ENCODE data around the gene RAB23. TPM values are rescaled to one million over a fixed set of nuclear protein-coding genes. Genes with fewer than 3 reads are reported as not detected.

The RAB23 gene
- total and polyA plus RNA-seq, 9 of the 15 experiments (the other 6 are each of a cell fraction or from before 2014, with no cell fraction given), result 3.4 to 18.0 (median 9.4) TPM

DNA sequence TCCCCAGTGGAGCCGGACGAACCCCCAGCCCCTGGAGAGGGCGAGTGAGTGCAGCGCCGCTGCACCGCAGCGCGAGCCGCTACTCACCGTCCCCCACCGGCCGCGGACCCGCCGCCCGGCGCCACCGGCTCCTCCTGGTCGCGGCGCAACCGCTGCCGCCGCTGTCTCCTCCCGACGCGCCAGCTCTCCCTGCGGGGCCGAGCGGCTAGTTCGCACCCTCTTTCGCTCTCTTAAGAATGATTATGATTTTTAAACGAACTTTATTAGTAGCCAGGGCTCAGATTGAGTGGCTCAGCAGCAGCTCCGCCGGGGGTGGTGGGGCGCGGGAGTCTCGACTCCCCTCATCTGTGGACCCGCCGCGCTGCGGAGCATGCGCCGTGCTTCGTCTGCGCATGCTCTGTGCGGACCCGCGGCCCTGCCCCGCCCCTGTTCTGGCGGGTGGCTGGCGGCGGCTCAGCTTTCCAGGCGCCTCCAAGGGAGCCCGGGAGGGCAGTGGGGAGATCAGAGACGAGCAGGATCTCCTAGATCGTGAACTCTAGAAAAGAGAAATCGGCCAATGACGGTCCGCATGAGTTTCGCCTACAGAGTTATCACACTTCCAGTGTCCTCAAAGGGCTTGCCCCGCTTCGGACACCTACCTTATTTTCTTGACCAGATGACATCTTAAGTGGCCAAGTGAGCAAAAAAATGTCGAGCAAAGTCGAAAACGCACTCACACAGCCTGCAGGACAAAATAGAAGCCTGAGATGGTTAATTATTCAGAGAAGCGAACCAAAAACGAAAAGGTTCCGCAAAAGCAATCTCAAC lies at the start of gene RAB23 (continued):
- TF ChIP-seq, protein P1, sequence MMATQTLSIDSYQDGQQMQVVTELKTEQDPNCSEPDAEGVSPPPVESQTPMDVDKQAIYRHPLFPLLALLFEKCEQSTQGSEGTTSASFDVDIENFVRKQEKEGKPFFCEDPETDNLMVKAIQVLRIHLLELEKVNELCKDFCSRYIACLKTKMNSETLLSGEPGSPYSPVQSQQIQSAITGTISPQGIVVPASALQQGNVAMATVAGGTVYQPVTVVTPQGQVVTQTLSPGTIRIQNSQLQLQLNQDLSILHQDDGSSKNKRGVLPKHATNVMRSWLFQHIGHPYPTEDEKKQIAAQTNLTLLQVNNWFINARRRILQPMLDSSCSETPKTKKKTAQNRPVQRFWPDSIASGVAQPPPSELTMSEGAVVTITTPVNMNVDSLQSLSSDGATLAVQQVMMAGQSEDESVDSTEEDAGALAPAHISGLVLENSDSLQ (IDR thresholded peaks at IDR 0.05), result no peak
- peak; percentile 82 for TF ChIP-seq RBBP5 (IDR thresholded peaks at IDR 0.05; ENCODE audit: borderline replicate concordance, insufficient read depth, low read length, poor library complexity, severe bottlenecking)
- no peak for TF ChIP-seq ADNP (tag; IDR thresholded peaks at IDR 0.05)
- TF ChIP-seq, protein P2, sequence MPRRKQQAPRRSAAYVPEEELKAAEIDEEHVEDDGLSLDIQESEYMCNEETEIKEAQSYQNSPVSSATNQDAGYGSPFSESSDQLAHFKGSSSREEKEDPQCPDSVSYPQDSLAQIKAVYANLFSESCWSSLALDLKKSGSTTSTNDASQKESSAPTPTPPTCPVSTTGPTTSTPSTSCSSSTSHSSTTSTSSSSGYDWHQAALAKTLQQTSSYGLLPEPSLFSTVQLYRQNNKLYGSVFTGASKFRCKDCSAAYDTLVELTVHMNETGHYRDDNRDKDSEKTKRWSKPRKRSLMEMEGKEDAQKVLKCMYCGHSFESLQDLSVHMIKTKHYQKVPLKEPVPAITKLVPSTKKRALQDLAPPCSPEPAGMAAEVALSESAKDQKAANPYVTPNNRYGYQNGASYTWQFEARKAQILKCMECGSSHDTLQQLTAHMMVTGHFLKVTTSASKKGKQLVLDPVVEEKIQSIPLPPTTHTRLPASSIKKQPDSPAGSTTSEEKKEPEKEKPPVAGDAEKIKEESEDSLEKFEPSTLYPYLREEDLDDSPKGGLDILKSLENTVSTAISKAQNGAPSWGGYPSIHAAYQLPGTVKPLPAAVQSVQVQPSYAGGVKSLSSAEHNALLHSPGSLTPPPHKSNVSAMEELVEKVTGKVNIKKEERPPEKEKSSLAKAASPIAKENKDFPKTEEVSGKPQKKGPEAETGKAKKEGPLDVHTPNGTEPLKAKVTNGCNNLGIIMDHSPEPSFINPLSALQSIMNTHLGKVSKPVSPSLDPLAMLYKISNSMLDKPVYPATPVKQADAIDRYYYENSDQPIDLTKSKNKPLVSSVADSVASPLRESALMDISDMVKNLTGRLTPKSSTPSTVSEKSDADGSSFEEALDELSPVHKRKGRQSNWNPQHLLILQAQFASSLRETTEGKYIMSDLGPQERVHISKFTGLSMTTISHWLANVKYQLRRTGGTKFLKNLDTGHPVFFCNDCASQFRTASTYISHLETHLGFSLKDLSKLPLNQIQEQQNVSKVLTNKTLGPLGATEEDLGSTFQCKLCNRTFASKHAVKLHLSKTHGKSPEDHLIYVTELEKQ (CRISPR knock-in tag; IDR thresholded peaks at IDR 0.05), result no peak
- no peak for TF ChIP-seq NR1H2 (CRISPR knock-in tag; IDR thresholded peaks at IDR 0.05)
- TF ChIP-seq, protein P3, sequence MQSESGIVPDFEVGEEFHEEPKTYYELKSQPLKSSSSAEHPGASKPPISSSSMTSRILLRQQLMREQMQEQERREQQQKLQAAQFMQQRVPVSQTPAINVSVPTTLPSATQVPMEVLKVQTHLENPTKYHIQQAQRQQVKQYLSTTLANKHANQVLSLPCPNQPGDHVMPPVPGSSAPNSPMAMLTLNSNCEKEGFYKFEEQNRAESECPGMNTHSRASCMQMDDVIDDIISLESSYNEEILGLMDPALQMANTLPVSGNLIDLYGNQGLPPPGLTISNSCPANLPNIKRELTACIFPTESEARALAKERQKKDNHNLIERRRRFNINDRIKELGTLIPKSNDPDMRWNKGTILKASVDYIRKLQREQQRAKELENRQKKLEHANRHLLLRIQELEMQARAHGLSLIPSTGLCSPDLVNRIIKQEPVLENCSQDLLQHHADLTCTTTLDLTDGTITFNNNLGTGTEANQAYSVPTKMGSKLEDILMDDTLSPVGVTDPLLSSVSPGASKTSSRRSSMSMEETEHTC (IDR thresholded peaks at IDR 0.05), result no peak
- TF ChIP-seq SOX6 (IDR thresholded peaks at IDR 0.05), result no peak; the same call in 1 of the 2 replicates
- TF ChIP-seq SMAD4 (CRISPR knock-in tag; conservative IDR thresholded peaks at IDR 0.05), result peak; percentile 83; the same call in 1 of the 2 replicates
- TF ChIP-seq, protein P4, sequence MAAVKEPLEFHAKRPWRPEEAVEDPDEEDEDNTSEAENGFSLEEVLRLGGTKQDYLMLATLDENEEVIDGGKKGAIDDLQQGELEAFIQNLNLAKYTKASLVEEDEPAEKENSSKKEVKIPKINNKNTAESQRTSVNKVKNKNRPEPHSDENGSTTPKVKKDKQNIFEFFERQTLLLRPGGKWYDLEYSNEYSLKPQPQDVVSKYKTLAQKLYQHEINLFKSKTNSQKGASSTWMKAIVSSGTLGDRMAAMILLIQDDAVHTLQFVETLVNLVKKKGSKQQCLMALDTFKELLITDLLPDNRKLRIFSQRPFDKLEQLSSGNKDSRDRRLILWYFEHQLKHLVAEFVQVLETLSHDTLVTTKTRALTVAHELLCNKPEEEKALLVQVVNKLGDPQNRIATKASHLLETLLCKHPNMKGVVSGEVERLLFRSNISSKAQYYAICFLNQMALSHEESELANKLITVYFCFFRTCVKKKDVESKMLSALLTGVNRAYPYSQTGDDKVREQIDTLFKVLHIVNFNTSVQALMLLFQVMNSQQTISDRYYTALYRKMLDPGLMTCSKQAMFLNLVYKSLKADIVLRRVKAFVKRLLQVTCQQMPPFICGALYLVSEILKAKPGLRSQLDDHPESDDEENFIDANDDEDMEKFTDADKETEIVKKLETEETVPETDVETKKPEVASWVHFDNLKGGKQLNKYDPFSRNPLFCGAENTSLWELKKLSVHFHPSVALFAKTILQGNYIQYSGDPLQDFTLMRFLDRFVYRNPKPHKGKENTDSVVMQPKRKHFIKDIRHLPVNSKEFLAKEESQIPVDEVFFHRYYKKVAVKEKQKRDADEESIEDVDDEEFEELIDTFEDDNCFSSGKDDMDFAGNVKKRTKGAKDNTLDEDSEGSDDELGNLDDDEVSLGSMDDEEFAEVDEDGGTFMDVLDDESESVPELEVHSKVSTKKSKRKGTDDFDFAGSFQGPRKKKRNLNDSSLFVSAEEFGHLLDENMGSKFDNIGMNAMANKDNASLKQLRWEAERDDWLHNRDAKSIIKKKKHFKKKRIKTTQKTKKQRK (IDR thresholded peaks at IDR 0.05; ENCODE audit: borderline replicate concordance, low read depth, low read length), result no peak
- TF ChIP-seq, protein P5, sequence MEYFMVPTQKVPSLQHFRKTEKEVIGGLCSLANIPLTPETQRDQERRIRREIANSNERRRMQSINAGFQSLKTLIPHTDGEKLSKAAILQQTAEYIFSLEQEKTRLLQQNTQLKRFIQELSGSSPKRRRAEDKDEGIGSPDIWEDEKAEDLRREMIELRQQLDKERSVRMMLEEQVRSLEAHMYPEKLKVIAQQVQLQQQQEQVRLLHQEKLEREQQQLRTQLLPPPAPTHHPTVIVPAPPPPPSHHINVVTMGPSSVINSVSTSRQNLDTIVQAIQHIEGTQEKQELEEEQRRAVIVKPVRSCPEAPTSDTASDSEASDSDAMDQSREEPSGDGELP (CRISPR knock-in tag; IDR thresholded peaks at IDR 0.05; ENCODE audit: borderline replicate concordance), result peak; percentile 47; the same call in 1 of the 2 replicates

All from K562 (cell line).